Osteocyte (in vitro differentiated cells): ENCODE results near the gene ATP11B. TPM values are rescaled to one million over a fixed set of nuclear protein-coding genes. Genes with fewer than 3 reads are reported as not detected.

Source experiments
- DNase-seq: peaks from one replicate; pipeline ENCODE4 v3.0.0; 2021; ENCODE audit warnings: mixed read lengths; ENCODE audit not compliant: unreplicated experiment; ENCODE audit errors: extremely low spot score
- H3K27ac Mint-ChIP-seq: one replicate; pipeline ENCODE4 v1.8.0; 2021; ENCODE audit warnings: mild to moderate bottlenecking, mixed read lengths; ENCODE audit not compliant: unreplicated experiment
- H3K27me3 Mint-ChIP-seq: one replicate; pipeline ENCODE4 v1.8.0; 2021; ENCODE audit warnings: mixed read lengths; ENCODE audit not compliant: unreplicated experiment
- H3K36me3 Mint-ChIP-seq: one replicate; pipeline ENCODE4 v1.8.0; 2021; ENCODE audit warnings: mixed read lengths; ENCODE audit not compliant: unreplicated experiment
- H3K4me1 Mint-ChIP-seq: one replicate; pipeline ENCODE4 v1.8.0; 2021; ENCODE audit warnings: mixed read lengths; ENCODE audit not compliant: unreplicated experiment
- H3K4me3 Mint-ChIP-seq: one replicate; pipeline ENCODE4 v1.8.0; 2021; ENCODE audit warnings: mild to moderate bottlenecking, moderate library complexity, mixed read lengths; ENCODE audit not compliant: unreplicated experiment
- H3K9me3 Mint-ChIP-seq: one replicate; pipeline ENCODE4 v1.8.0; 2021; ENCODE audit warnings: mixed read lengths; ENCODE audit not compliant: unreplicated experiment
- CTCF ChIP-seq: fragments of 200-600 bp; sonication (generic); IDR thresholded peaks from 2 replicates; pipeline ENCODE4 v1.5.0; 2021; ENCODE audit warnings: antibody characterized with exemption, mild to moderate bottlenecking, moderate library complexity
- total RNA-seq: library from RNA; stranded (reverse); gene quantifications from 2 replicates; pipeline ENCODE4 v1.2.1, GENCODE V29; 2021

Gene ATP11B
- total RNA-seq, 1 donor from 2014 or later, result 69.2 TPM

- Mint-ChIP-seq H3K4me1 (peaks cover 18% of the 10 kb centered on the region), H3K27ac (no peak overlapping the region), H3K4me3 (no peak overlapping the region), H3K27me3 (no peaks in the 10 kb centered on the region), H3K36me3 (peaks cover 2% of the 10 kb centered on the region), H3K9me3 (no peaks in the 10 kb centered on the region)
- no peak for DNase-seq
- no peak for TF ChIP-seq CTCF
Observed at GRCh38 chr3:182800508-182800907, 7.2 kb downstream of the ATP11B start.

- no peak overlapping the region for H3K4me3 Mint-ChIP-seq
- DNase-seq, result no peak
- H3K36me3 Mint-ChIP-seq, result peaks cover 2% of the 10 kb centered on the region
- H3K27me3 Mint-ChIP-seq, result no peaks in the 10 kb centered on the region
- H3K4me1 Mint-ChIP-seq, result peaks cover 7% of the 10 kb centered on the region
- H3K27ac Mint-ChIP-seq, result no peak overlapping the region
- no peak for TF ChIP-seq CTCF
- no peaks in the 10 kb centered on the region for H3K9me3 Mint-ChIP-seq
Observed at GRCh38 chr3:182802413-182803390, 9.4 kb downstream of the ATP11B start.

- no peak for DNase-seq
- Mint-ChIP-seq H3K9me3 (no peaks in the 10 kb centered on the region), H3K4me3 (no peak overlapping the region), H3K36me3 (no peaks in the 10 kb centered on the region), H3K27me3 (no peaks in the 10 kb centered on the region), H3K27ac (no peak overlapping the region), H3K4me1 (peaks cover 13% of the 10 kb centered on the region)
- no peak for TF ChIP-seq CTCF
Observed at GRCh38 chr3:182803596-182803995, 10.3 kb downstream of the ATP11B start.

- Mint-ChIP-seq H3K27ac (no peak overlapping the region), H3K36me3 (no peaks in the 10 kb centered on the region), H3K27me3 (no peaks in the 10 kb centered on the region), H3K9me3 (no peaks in the 10 kb centered on the region), H3K4me1 (peaks cover 22% of the 10 kb centered on the region), H3K4me3 (no peak overlapping the region)
- no peak for TF ChIP-seq CTCF
- DNase-seq, result no peak
Observed at GRCh38 chr3:182807061-182807460, 13.8 kb downstream of the ATP11B start.

GRCh38 chr3:182808041-182808770 is 14.9 kb downstream of the ATP11B start:
- no peak for TF ChIP-seq CTCF
- no peaks in the 10 kb centered on the region for H3K36me3 Mint-ChIP-seq
- no peaks in the 10 kb centered on the region for H3K27me3 Mint-ChIP-seq
- no peak overlapping the region for H3K4me3 Mint-ChIP-seq
- H3K4me1 Mint-ChIP-seq, result peaks cover 22% of the 10 kb centered on the region
- no peak for DNase-seq
- no peak overlapping the region for H3K27ac Mint-ChIP-seq
- H3K9me3 Mint-ChIP-seq, result no peaks in the 10 kb centered on the region
